GM23338 (cell line): ENCODE data around the gene CTF1. TPM values are rescaled to one million over a fixed set of nuclear protein-coding genes. Genes with fewer than 3 reads are reported as not detected.

Experiments
- ATAC-seq: fragments of 200-7000 bp; cut with Tn5 transposase; 3 replicates; pipeline ENCODE4 v1.9.1; 2020
- DNase-seq: peaks from one replicate; pipeline ENCODE4 v3.0.0-alpha.2; 2015; ENCODE audit warnings: low spot score
- H2AFZ ChIP-seq: fragments of 200-600 bp; sonication (generic); 2 replicates; pipeline ENCODE4 v1.8.0; 2016; ENCODE audit warnings: antibody characterized with exemption, mild to moderate bottlenecking, moderate library complexity
- H3F3A ChIP-seq: fragments of 200-600 bp; sonication (generic); replicated peaks from 2 replicates; pipeline ENCODE4 v1.8.0; 2017; ENCODE audit warnings: antibody characterized with exemption, mixed run types, low read depth
- H3K27ac ChIP-seq: fragments of 200-600 bp; sonication (generic); 2 replicates; pipeline ENCODE4 v1.6.1; 2016; ENCODE audit warnings: low read depth
- H3K27me3 ChIP-seq: fragments of 200-600 bp; sonication (generic); 2 replicates; pipeline ENCODE4 v1.8.0; 2016; ENCODE audit warnings: mild to moderate bottlenecking, mixed run types, moderate library complexity; ENCODE audit not compliant: insufficient read depth
- H3K36me3 ChIP-seq: fragments of 200-600 bp; sonication (generic); 2 replicates; pipeline ENCODE4 v1.8.0; 2016; ENCODE audit warnings: mild to moderate bottlenecking; ENCODE audit not compliant: insufficient read depth
- H3K4me1 ChIP-seq: fragments of 200-600 bp; sonication (generic); 2 replicates; pipeline ENCODE4 v1.8.0; 2016; ENCODE audit warnings: mild to moderate bottlenecking, moderate library complexity; ENCODE audit not compliant: insufficient read depth
- H3K4me2 ChIP-seq: fragments of 200-600 bp; sonication (generic); 2 replicates; pipeline ENCODE4 v1.7.1; 2017; ENCODE audit warnings: mixed run types
- H3K4me3 ChIP-seq: fragments of 200-600 bp; sonication (generic); 2 replicates; pipeline ENCODE4 v1.6.1; 2016; ENCODE audit warnings: mixed run types
- H3K79me2 ChIP-seq: fragments of 200-600 bp; sonication (generic); replicated peaks from 2 replicates; pipeline ENCODE4 v1.8.0; 2017; ENCODE audit warnings: mild to moderate bottlenecking; ENCODE audit not compliant: insufficient read depth
- H3K9me2 ChIP-seq: fragments of 200-600 bp; sonication (generic); 2 replicates; pipeline ENCODE4 v1.8.0; 2017; ENCODE audit not compliant: insufficient read depth
- H4K20me1 ChIP-seq: fragments of 200-600 bp; sonication (generic); replicated peaks from 2 replicates; pipeline ENCODE4 v1.8.0; 2017; ENCODE audit warnings: mild to moderate bottlenecking; ENCODE audit not compliant: insufficient read depth
- H3K27ac Mint-ChIP-seq: 2 replicates; pipeline ENCODE4 v1.8.0; 2020; ENCODE audit warnings: inconsistent platforms, mild to moderate bottlenecking, moderate library complexity, mixed read lengths
- H3K27me3 Mint-ChIP-seq: 3 replicates; pipeline ENCODE4 v1.8.0; 2022; ENCODE audit warnings: low read depth, mild to moderate bottlenecking, moderate library complexity, mixed read lengths, inconsistent platforms; ENCODE audit not compliant: insufficient read depth, poor library complexity
- H3K36me3 Mint-ChIP-seq: 3 replicates; pipeline ENCODE4 v1.8.0; 2021; ENCODE audit warnings: low read depth, mild to moderate bottlenecking, inconsistent platforms, moderate library complexity, mixed read lengths
- H3K4me1 Mint-ChIP-seq: 3 replicates; pipeline ENCODE4 v1.8.0; 2020; ENCODE audit warnings: mild to moderate bottlenecking, inconsistent platforms, mixed read lengths
- H3K4me3 Mint-ChIP-seq: 3 replicates; pipeline ENCODE4 v1.8.0; 2021; ENCODE audit warnings: moderate library complexity, mild to moderate bottlenecking, inconsistent platforms, mixed read lengths
- H3K9me3 Mint-ChIP-seq: 3 replicates; pipeline ENCODE4 v1.8.0; 2020; ENCODE audit warnings: moderate library complexity, mild to moderate bottlenecking, inconsistent platforms, mixed read lengths
- CREB1 ChIP-seq: fragments of 250-450 bp; sonication (Bioruptor Pico); IDR thresholded peaks from 2 replicates; pipeline ENCODE4 v1.5.0; 2020; ENCODE audit warnings: low read depth, mild to moderate bottlenecking, moderate library complexity
- CTCF ChIP-seq, 2 experiments: fragments of 200-600 bp in 1 of 2; sonication (generic) in 1 of 2; conservative IDR thresholded peaks; 2 replicates each; pipeline versions ENCODE4 v1.5.1 to v1.6.1; 2016 to 2017; ENCODE audit warnings: antibody characterized with exemption in 2 of 2, low read depth in 2 of 2, mild to moderate bottlenecking in 2 of 2, moderate library complexity in 1 of 2
- EZH2 ChIP-seq: fragments of 200-600 bp; sonication (generic); IDR thresholded peaks from one replicate; pipeline ENCODE4 v1.8.0; 2017; ENCODE audit warnings: antibody characterized with exemption, mild to moderate bottlenecking, low read depth; ENCODE audit not compliant: unreplicated experiment
- EZH2phosphoT487 ChIP-seq: fragments of 200-600 bp; sonication (generic); IDR thresholded peaks from one replicate; pipeline ENCODE4 v1.8.1; 2018; ENCODE audit warnings: antibody characterized with exemption; ENCODE audit not compliant: unreplicated experiment
- JUNB ChIP-seq: IDR thresholded peaks from one replicate; pipeline ENCODE4 v1.6.1; 2016; ENCODE audit warnings: antibody characterized with exemption; ENCODE audit not compliant: unreplicated experiment
- NANOG ChIP-seq: IDR thresholded peaks from 2 replicates; pipeline ENCODE4 v1.6.1; 2016; ENCODE audit warnings: antibody characterized with exemption, borderline replicate concordance
- POLR2AphosphoS5 ChIP-seq: IDR thresholded peaks from 2 replicates; pipeline ENCODE4 v1.6.1; 2016; ENCODE audit warnings: antibody characterized with exemption, low read depth
- STAT1 ChIP-seq: IDR thresholded peaks from one replicate; pipeline ENCODE4 v1.6.1; 2016; ENCODE audit warnings: antibody characterized with exemption; ENCODE audit not compliant: unreplicated experiment
- ZNF114 ChIP-seq: fragments of 250-450 bp; sonication (Bioruptor Pico); IDR thresholded peaks from 2 replicates; pipeline ENCODE4 v1.5.0; 2020; ENCODE audit warnings: mild to moderate bottlenecking, moderate library complexity
- ZNF331 ChIP-seq: fragments of 250-450 bp; sonication (Bioruptor Pico); IDR thresholded peaks from 2 replicates; pipeline ENCODE4 v1.5.0; 2020; ENCODE audit warnings: low read depth, mild to moderate bottlenecking, moderate library complexity
- ZNF462 ChIP-seq: fragments of 250-450 bp; sonication (Bioruptor Pico); IDR thresholded peaks from 2 replicates; pipeline ENCODE4 v1.5.0; 2020; ENCODE audit warnings: mild to moderate bottlenecking, moderate library complexity
- polyA plus RNA-seq: library from polyadenylated mRNA; unstranded; fragments of >200 nt; fragmentation: Nextera tagmentation; extraction: Ambion mirVana; gene quantifications from 2 replicates; pipeline ENCODE4 v1.2.1, GENCODE V29; 2016
- total RNA-seq: library from RNA; depleted of rRNA; stranded (reverse); fragments of >200 nt; shearing (Covaris generic); gene quantifications from 2 replicates; pipeline ENCODE4 v1.2.3, GENCODE V29; 2014
- TF ChIP-seq, protein P1 (sequence below): IDR thresholded peaks from 2 replicates; pipeline ENCODE4 v1.6.1; 2016; ENCODE audit warnings: antibody characterized with exemption
- TF ChIP-seq, protein P2 (sequence below): IDR thresholded peaks from one replicate; pipeline ENCODE4 v1.6.1; 2018; ENCODE audit warnings: antibody characterized with exemption; ENCODE audit not compliant: unreplicated experiment

Gene CTF1
- total and polyA plus RNA-seq, 2 experiments from 2014 or later, result 0.24 to 0.52 TPM

GRCh38 chr16:30902029-30902972, 5.9 kb downstream of the CTF1 start:
- no peak overlapping the region for H3K27ac ChIP-seq
- TF ChIP-seq NANOG (no peak), ZNF114 (no peak), CTCF (conservative IDR thresholded peaks at IDR 0.05; ENCODE audit: low read depth in 2 of 2) (peak in 1 of 2 experiments; percentile 42; a peak in 2 of 4 replicates), POLR2AphosphoS5 (peak; percentile 52; the same call in 1 of the 2 replicates), ZNF462 (CRISPR knock-in tag) (no peak), CREB1 (no peak), EZH2 (no peak), STAT1 (no peak), EZH2phosphoT487 (no peak), ZNF331 (CRISPR knock-in tag) (no peak), JUNB (no peak)
- TF ChIP-seq, protein P1, sequence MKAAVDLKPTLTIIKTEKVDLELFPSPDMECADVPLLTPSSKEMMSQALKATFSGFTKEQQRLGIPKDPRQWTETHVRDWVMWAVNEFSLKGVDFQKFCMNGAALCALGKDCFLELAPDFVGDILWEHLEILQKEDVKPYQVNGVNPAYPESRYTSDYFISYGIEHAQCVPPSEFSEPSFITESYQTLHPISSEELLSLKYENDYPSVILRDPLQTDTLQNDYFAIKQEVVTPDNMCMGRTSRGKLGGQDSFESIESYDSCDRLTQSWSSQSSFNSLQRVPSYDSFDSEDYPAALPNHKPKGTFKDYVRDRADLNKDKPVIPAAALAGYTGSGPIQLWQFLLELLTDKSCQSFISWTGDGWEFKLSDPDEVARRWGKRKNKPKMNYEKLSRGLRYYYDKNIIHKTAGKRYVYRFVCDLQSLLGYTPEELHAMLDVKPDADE, result no peak
- TF ChIP-seq, protein P2, sequence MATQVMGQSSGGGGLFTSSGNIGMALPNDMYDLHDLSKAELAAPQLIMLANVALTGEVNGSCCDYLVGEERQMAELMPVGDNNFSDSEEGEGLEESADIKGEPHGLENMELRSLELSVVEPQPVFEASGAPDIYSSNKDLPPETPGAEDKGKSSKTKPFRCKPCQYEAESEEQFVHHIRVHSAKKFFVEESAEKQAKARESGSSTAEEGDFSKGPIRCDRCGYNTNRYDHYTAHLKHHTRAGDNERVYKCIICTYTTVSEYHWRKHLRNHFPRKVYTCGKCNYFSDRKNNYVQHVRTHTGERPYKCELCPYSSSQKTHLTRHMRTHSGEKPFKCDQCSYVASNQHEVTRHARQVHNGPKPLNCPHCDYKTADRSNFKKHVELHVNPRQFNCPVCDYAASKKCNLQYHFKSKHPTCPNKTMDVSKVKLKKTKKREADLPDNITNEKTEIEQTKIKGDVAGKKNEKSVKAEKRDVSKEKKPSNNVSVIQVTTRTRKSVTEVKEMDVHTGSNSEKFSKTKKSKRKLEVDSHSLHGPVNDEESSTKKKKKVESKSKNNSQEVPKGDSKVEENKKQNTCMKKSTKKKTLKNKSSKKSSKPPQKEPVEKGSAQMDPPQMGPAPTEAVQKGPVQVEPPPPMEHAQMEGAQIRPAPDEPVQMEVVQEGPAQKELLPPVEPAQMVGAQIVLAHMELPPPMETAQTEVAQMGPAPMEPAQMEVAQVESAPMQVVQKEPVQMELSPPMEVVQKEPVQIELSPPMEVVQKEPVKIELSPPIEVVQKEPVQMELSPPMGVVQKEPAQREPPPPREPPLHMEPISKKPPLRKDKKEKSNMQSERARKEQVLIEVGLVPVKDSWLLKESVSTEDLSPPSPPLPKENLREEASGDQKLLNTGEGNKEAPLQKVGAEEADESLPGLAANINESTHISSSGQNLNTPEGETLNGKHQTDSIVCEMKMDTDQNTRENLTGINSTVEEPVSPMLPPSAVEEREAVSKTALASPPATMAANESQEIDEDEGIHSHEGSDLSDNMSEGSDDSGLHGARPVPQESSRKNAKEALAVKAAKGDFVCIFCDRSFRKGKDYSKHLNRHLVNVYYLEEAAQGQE, result no peak

More at GRCh38 chr16:30902029-30902972, 5.9 kb downstream of the CTF1 start:
- no peaks in the 10 kb centered on the region for H3K36me3 ChIP-seq
- H3K4me1 Mint-ChIP-seq, result peaks cover 9% of the 10 kb centered on the region
- peak overlapping the region; percentile 82 for H3K4me3 Mint-ChIP-seq
- peaks cover 18% of the 10 kb centered on the region for H3K27me3 ChIP-seq
- peaks cover 10% of the 10 kb centered on the region for H3K27me3 Mint-ChIP-seq
- H3K4me2 ChIP-seq, result peak overlapping the region; percentile 81
- DNase-seq (peak; percentile 71), ATAC-seq (peak; percentile 84)
- H4K20me1 ChIP-seq, result no peaks in the 10 kb centered on the region
- peak overlapping the region; percentile 68 for H3K4me3 ChIP-seq
- H3K9me2 ChIP-seq, result peaks cover 7% of the 10 kb centered on the region; the same call in 1 of the 2 replicates
- peak overlapping the region; percentile 99 for H2AFZ ChIP-seq
- H3K9me3 Mint-ChIP-seq, result no peaks in the 10 kb centered on the region; the same call in 2 of the 3 replicates
- H3K27ac Mint-ChIP-seq, result peak overlapping the region; percentile 69; the same call in 1 of the 2 replicates
- peaks cover 9% of the 10 kb centered on the region; the same call in 1 of the 2 replicates for H3F3A ChIP-seq
- no peaks in the 10 kb centered on the region for H3K36me3 Mint-ChIP-seq
- peaks cover 6% of the 10 kb centered on the region for H3K4me1 ChIP-seq
- no peaks in the 10 kb centered on the region for H3K79me2 ChIP-seq
